Measurements from ENCODE around the gene PRICKLE4.
"Not testable (repeated sequence)": the region's sequence is repeated elsewhere in the genome, so short reads cannot be mapped to it uniquely, and the experiment has no call there.

Gene PRICKLE4

GRCh38 chr6:41759905-41760579 is 20.5 kb upstream of the PRICKLE4 start:
- TF ChIP-seq CTCF (IDR thresholded peaks at IDR 0.05; ENCODE audit: low read depth, low read length): no peak
- TF ChIP-seq EZH2phosphoT487 (IDR thresholded peaks at IDR 0.05; ENCODE audit: low read depth): no peak
- no peak overlapping the region for H2AFZ ChIP-seq (ENCODE audit: low read depth, low read length)
- H3K4me3 ChIP-seq (ENCODE audit: low read length): no peak overlapping the region
- no peaks in the 10 kb centered on the region for H3K27me3 ChIP-seq (ENCODE audit: low read depth, low read length)
- no peaks in the 10 kb centered on the region for H3K36me3 ChIP-seq (replicated peaks; ENCODE audit: low read depth, low read length)
- H3K4me2 ChIP-seq (ENCODE audit: low read length): no peak overlapping the region
- H3K4me1 ChIP-seq (ENCODE audit: low read length): peaks cover 8% of the 10 kb centered on the region
- no peak overlapping the region for H3K27ac ChIP-seq (ENCODE audit: low read length)
- no peaks in the 10 kb centered on the region for H4K20me1 ChIP-seq (ENCODE audit: insufficient read depth, low read length)
- no peaks in the 10 kb centered on the region for H3K9me3 ChIP-seq (ENCODE audit: insufficient read depth, low read length)
- H3K9ac ChIP-seq (ENCODE audit: low read length): no peak overlapping the region
- no peaks in the 10 kb centered on the region for H3K79me2 ChIP-seq (ENCODE audit: low read length)

- Histone ChIP-seq H3K27ac (ENCODE audit: low read length) (no peak overlapping the region), H2AFZ (ENCODE audit: low read depth, low read length) (no peak overlapping the region), H3K36me3 (replicated peaks; ENCODE audit: low read depth, low read length) (no peaks in the 10 kb centered on the region), H3K79me2 (ENCODE audit: low read length) (no peaks in the 10 kb centered on the region), H3K4me2 (ENCODE audit: low read length) (no peak overlapping the region), H3K9ac (ENCODE audit: low read length) (no peak overlapping the region), H3K9me3 (ENCODE audit: insufficient read depth, low read length) (no peaks in the 10 kb centered on the region), H4K20me1 (ENCODE audit: insufficient read depth, low read length) (no peaks in the 10 kb centered on the region), H3K4me3 (ENCODE audit: low read length) (no peak overlapping the region), H3K4me1 (ENCODE audit: low read length) (peaks cover 8% of the 10 kb centered on the region), H3K27me3 (ENCODE audit: low read depth, low read length) (no peaks in the 10 kb centered on the region)
- TF ChIP-seq CTCF (IDR thresholded peaks at IDR 0.05; ENCODE audit: low read depth, low read length): no peak
- TF ChIP-seq EZH2phosphoT487 (IDR thresholded peaks at IDR 0.05; ENCODE audit: low read depth): no peak
These were observed 17.1 kb upstream of the PRICKLE4 start for GRCh38 chr6:41763470-41763869.

GRCh38 chr6:41766043-41766664 is 14.4 kb upstream of the PRICKLE4 start:
- not testable (repeated sequence) for H3K36me3 ChIP-seq (replicated peaks; ENCODE audit: low read depth, low read length); H3K27ac ChIP-seq (ENCODE audit: low read length); H3K9me3 ChIP-seq (ENCODE audit: insufficient read depth, low read length); H3K4me2 ChIP-seq (ENCODE audit: low read length); H3K4me1 ChIP-seq (ENCODE audit: low read length); H4K20me1 ChIP-seq (ENCODE audit: insufficient read depth, low read length); H3K27me3 ChIP-seq (ENCODE audit: low read depth, low read length); H3K79me2 ChIP-seq (ENCODE audit: low read length); H3K9ac ChIP-seq (ENCODE audit: low read length); H2AFZ ChIP-seq (ENCODE audit: low read depth, low read length); H3K4me3 ChIP-seq (ENCODE audit: low read length)

- Histone ChIP-seq H3K36me3 (replicated peaks; ENCODE audit: low read depth, low read length) (peaks cover 8% of the 10 kb centered on the region), H3K4me2 (ENCODE audit: low read length) (no peak overlapping the region), H3K4me3 (ENCODE audit: low read length) (no peak overlapping the region), H3K9me3 (ENCODE audit: insufficient read depth, low read length) (no peaks in the 10 kb centered on the region), H3K4me1 (ENCODE audit: low read length) (no peaks in the 10 kb centered on the region), H3K27ac (ENCODE audit: low read length) (no peak overlapping the region), H2AFZ (ENCODE audit: low read depth, low read length) (no peak overlapping the region), H4K20me1 (ENCODE audit: insufficient read depth, low read length) (no peaks in the 10 kb centered on the region), H3K9ac (ENCODE audit: low read length) (no peak overlapping the region), H3K27me3 (ENCODE audit: low read depth, low read length) (no peaks in the 10 kb centered on the region), H3K79me2 (ENCODE audit: low read length) (no peaks in the 10 kb centered on the region)
- no peak for TF ChIP-seq CTCF (IDR thresholded peaks at IDR 0.05; ENCODE audit: low read depth, low read length)
- no peak for TF ChIP-seq EZH2phosphoT487 (IDR thresholded peaks at IDR 0.05; ENCODE audit: low read depth)
These were observed 13.3 kb upstream of the PRICKLE4 start for GRCh38 chr6:41767112-41767833.

Measured in OCI-LY3 (cell line).